GM21423 (cell line): ENCODE data around the gene CNTN4.
"Not testable (repeated sequence)": the region's sequence is repeated elsewhere in the genome, so short reads cannot be mapped to it uniquely, and the experiment has no call there.

Source experiments
- ATAC-seq: cut with Tn5 transposase; IDR thresholded peaks from one replicate; pipeline ENCODE4 v1.9.1; 2021; ENCODE audit warnings: mild to moderate bottlenecking, moderate library complexity; ENCODE audit not compliant: unreplicated experiment

Gene CNTN4

DNA sequence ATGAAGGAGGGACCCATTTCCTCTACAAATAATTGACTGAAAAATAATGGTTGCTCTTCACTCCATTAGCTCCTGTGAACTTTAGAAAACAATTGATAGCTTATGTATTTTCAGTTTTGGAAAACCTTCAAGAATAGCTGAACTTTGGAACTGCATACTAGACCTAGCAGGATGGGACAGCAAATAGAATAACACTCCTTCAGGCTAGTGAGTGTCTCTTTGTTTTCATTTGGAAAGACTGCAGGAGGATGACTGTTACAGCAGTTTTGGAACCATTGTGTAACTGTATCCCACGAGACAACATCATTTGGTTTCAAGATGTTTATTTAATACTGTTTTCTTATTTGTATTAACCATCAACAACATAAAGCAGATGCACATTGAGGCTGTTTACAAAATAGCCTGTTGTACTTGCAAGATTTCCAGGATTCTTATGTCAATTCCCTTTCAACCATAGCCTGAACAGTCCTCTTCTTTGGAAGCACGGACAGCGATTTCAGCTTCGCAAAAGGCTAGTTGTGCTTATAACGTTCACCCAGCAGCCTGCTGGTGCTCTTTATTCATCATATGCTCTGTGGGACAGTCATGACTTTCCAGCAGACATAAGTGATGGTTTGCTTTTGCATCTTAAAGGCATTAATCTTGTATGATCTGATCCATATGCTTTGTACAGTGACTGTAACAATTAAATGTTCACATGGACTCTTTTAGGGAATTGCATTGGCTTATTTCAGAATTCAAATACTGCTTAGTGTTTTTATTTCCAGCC is 676.0 kb downstream of the CNTN4 start:
- ATAC-seq: no peak

DNA sequence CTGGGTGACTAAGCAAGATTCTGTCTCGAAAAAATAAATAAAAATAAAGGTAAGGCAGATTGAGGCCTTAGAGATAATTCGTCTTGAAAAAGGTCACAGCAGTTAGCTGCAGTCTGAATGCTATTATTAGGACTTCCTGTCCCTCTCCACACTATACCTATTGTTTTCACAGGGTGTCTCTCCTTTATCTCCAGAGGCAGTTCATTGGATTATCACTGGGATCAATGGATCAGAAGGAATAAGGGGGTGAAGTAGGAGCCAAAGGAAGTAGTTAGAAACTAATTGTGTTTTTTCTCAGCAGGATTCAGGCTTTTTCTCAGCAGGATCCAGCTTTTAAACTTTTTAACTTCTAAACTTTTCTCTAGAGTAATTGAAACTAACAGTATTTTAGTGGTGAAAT is 684.6 kb downstream of the CNTN4 start:
- no peak for ATAC-seq

DNA sequence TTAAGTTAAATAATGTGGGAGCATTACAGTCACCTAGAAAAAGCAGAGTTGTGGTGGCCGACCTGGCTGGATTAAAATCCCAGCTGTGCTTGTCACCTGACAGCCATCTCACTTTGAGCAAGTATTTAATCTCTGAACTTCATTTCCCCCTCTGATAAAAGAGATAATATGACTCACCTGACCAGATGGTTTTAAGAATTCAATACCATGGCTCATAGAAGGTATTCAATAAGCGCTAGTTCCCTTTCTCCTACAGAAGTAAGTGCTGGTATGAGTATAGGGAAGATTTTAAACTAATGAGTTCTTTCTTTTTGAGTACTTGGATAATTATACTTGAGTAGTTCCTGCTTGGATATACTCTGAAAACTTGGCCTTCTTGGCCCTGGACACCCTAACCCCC is 686.0 kb downstream of the CNTN4 start:
- ATAC-seq: no peak

DNA sequence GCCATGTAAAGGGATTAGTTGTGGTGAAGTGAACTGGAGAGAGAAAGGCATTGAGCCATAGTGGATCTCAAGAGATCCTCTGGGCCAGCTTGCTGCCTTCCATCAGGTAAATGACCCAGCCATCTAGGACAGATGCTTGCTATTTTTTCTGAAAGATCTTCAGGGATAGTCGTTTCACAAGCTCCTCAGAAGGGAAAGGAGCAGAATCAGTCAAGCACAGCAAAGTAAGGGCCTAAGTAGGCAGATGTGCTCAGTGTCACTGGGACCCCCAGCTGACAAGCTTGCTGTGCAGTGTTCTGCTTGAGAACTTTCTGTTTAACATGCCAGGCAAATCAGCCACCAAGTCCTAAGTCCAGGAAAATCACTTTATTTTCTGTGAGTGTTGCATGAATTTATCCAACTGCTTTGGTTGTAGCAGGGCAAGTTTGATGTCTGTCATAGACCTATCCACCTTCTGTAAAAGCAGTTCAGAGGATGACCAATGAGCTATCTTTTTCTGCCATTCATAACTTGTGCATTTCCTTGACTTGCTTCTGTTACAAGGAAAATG is 691.7 kb downstream of the CNTN4 start:
- ATAC-seq: no peak

DNA sequence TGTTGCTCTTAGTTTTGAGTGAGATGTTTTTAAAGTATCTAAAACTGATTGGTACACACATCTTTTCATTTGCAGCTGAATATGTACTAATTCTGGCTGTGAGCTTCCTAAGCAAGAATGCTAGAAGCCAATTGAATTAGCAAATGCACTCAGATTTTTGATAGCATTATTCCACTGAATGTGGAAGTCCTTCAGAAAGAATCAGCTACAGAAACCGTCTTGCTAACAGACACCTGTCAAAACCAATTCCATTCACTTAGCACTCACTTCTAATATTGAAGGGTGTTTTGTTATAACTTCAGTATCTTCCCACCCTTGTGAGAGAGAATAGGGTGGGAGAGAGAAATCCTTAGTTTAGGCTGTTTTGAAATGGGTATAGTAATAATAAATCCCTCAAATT is 693.8 kb downstream of the CNTN4 start:
- no peak for ATAC-seq

DNA sequence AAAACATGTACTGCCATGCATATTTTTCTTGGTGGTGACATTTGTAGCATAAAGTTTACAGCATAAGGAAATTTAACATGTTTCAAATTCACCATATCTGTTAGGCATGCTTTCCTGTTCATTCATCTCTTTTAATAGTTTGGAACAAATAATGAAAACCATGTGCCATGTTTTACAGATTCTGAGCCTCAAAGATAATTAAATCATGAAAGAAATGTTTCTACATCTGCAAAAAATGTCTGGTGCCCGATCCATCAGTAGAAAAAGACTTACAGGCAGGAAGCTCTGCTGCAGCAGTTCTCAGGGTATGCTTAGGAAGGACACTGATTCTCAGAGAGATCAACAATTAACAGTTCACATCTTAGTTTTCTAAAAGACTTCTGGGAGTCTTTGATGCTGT is 695.3 kb downstream of the CNTN4 start:
- no peak for ATAC-seq

DNA sequence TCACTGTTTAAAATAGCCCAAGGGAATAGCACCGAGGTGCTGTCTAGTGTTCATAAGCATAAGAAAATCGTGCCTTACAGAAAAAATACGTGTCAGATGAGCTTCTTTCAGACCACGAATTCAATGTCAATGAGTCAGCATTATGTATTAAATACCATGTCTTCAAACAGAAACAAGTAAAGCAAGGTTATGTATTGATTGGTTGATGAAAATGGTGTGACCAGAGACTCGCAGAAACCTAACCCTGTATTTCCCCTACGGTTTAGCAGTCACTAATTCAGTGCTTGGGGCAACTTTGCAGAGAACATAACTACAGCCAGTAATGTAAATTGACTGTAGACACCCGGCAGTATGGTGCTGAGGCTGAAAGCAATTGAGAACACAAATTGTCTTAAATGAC is 703.8 kb downstream of the CNTN4 start:
- ATAC-seq: no peak

DNA sequence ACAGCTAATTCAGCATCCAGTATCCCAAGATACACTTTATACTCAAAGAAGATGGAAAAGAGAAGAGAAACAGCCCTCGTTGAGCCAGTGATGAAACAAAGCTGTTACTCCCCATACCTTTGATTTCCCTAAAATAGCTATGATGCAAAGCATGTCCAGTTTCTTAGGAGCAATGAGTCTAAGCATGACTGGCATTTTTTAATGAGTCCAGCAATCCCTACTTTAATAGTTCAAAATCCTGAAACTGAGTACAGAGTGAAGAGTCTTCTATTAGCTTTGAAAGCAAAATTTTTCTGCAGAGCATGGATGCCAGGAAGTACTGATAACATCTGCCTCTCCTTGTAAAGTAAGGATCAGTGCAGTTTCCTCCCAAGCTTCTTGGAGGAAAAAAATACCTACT is 708.8 kb downstream of the CNTN4 start:
- ATAC-seq: no peak

DNA sequence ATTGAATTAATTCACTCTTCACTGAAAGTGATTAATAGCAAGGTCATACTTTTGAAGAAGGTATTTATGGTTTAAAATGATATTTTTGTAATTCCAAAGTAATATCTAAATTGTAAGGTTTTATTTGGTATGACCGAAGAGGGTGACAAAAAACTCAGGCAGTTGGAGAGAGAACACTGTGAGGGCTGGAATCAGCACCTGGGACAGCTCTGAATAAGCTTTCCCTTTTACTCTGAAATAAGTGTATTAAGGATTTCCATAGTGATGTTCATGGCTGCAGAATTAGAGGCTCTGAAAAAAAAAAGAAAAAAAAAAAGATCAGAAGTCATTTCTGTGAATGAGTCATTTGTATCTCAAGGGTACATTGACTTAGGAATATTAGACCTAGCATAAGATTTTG is 712.1 kb downstream of the CNTN4 start:
- ATAC-seq: no peak

DNA sequence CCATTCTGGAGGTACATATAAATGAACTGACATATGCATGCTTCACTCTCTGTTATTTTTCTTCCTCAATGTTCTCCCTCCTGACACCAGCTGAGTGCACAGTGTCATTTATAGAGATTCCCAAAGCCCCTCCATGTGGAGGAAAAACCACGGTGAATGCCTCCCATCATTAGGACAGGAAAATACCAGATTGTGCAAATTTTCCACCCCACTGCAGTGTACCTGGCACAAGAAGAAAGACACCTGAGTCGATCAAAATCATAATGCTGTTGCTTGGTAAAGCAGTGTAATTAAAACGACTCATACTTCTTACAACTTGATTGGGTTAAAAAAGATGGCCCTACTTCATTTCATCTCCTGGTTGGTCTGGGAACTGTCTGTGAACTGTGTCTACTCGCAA is 720.9 kb downstream of the CNTN4 start:
- ATAC-seq: no peak

DNA sequence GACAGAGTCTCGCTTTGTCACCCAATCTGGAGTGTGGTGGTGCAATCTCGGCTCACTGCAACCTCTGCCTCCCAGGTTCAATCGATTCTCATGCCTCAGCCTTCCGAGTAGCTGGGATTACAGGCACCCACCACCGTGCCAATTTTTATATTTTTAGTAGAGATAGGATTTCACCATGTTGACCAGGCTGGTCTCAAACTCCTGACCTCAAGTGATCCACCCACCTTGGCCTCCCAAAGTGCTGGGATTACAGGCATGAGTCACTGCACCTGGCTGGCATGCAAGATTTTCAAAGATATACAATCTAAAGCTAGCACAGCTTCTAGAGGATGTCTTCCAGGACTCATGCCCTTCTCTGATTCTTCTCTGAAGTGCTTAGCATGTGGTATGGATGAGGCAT is 722.3 kb downstream of the CNTN4 start:
- ATAC-seq: not testable (repeated sequence)

DNA sequence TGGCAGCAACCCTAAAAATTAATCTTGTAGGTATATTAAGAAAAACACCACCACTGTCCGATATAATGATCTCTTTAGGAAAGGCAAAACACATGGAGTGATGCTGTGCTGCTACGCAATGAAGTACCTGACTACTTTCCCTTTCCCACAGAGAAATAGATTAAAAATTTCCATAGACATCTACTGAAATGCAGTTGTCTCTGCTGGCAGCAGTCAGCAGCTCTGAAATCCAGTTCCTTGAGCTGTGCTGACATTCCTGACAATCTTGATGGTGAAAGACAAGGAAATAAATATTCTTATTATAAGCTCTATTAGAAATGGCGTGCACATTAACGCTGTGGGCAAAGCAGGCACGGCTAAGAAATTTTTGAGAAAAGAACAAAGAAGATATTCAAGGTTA is 723.9 kb downstream of the CNTN4 start:
- ATAC-seq: no peak

DNA sequence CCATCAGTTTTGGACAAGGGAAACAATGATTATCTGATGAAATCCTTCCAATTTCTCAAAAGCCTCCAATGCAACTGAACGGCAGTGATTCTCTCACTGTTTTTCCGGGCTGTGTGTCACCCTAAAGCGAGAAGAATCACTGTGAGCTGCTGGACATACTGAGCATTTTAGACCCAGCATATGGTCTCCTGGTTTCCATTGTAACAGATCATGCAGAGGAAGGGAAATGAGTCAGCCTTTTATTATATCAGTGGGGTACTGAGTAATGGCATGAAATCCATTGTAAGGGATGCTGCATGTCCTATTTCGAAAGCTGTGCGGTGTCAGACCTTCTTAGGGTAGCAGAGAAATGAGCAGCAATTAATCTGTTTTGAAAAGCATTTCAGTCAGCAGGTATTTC is 724.4 kb downstream of the CNTN4 start:
- ATAC-seq: no peak

DNA sequence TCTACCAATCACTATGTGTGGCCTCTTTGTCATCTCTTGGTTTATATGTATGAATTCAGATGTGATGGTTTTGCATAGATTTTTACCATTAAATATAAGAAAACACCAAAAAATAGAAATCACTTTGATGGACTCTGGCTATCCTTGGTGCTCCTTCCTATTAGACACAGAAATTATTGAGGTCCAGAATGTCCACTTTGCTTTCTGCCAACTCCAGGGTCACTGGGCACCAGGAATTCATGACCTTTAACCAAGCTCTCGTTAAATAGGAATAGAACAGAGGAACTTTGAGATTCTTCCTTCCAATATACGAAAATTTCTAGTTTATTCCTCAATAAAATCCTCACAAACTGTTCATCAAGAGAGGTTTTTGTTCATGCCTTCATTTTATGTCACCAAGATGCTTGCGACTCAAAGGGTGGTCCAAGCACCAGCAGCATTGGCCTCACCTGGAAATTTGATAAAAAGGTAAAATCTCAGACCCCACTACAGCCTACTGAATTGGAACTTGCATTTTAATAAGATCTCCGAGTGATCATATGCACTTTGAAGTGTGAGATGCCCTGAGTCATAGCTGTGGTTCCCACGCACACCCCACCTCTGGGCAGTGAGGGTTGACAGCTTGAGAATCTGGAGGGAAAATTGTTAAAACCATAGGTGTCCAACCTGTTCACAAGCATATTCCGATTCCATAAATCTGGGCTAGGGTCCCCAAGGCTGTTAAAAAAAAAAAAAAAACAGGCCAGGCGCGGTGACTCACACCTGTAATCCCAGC is 725.0 kb downstream of the CNTN4 start:
- no peak for ATAC-seq

DNA sequence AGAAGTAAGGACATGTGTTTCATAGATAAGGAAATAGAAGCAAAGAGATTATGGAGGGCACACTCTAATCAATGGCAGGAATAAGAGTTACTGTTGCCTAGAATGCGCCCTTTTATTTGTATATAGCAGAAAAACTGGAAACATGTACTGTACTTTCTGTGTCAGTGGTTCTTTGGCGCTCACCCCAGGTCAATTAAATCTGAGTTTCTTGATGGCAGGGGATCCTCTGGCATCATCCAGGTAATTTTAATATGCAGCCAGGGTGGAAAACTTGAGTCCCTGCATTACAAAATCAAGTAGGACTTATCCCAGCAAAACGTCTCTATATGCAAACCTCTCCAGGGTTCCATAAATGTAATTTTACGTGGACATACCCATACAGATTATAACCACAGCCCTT is 727.4 kb downstream of the CNTN4 start:
- ATAC-seq: no peak

DNA sequence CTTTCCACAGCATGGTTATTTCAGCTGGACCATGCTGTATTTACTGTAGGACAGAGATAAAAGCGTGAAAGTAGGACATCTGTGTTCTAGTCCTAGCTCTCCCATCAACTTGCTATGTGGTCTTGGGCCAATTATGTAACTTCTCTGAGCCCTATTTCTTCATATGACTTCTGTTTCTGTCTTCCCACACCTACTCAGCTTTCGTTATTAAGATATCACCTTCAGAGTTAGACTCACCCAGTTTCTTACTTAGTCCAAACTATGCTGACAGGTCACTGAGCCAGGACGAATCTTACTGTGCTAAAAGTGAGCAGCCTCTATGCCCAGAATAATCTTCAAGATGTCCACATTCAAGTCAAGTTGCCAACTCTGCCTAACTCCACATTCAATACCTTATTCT is 727.8 kb downstream of the CNTN4 start:
- ATAC-seq: no peak

DNA sequence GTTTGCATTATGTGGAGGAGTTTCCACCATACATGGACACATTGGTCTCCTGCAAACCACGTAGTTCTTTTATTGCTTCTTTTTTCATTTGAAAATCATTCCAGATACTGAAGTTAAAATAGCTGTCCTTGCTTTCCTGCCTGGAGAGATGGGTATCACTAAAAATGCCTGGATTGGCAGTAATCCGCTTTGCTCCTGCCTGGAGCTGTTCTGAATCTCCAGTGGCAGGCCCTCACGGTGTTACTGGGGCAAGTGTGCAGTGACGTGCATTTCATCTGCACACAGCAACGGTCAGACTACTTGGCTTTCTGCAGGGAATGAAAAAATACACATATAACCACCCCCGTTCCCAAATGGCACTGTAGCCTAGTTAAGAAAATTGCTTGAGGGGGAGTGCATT is 738.6 kb downstream of the CNTN4 start:
- ATAC-seq: no peak

DNA sequence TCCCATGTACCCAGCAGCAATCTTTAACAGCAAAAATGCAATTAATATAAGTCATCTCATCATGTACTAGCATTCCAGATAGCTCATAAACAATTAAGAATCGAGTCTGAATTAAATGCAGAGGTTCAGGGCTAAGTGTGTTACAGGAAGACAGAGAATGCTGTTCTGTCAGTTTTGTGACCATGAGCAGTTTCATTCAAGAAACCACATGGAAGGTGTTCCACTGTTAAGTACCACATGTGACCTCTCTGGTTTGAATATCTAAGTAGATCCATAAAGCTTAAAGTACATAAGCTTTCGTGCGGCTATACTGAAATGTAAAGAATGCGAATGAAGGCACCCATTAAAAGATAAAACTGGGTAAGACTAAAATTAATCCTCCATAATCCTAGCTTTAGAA is 739.2 kb downstream of the CNTN4 start:
- ATAC-seq: no peak

DNA sequence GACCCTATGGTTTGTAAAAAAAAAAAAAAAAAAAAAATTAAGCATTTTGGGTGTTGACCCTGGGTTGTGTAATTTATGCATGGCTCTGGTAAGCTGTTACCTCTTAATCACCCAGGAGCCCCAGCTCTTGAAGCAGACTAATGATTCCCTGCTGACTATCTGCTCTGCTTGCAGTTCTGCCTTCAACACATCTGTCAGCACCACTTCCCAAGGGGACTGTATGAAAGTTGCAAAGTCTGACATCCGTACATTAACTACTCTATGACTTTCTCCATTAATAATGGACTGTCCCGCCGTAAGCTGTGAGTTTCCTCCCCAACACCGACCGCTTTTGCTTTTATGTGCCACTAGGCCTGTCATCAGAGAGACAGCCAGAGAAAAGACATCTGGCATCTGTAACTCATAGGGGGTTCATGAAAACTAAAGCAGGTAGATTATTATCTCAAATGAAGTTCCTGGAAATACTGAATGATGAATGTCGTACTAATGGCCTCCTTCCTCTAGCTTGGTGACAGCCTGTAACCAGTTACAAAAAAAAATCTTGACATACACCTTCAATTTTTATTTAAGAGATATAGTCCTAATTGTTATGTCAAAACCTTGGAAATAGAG is 740.0 kb downstream of the CNTN4 start:
- ATAC-seq: no peak

DNA sequence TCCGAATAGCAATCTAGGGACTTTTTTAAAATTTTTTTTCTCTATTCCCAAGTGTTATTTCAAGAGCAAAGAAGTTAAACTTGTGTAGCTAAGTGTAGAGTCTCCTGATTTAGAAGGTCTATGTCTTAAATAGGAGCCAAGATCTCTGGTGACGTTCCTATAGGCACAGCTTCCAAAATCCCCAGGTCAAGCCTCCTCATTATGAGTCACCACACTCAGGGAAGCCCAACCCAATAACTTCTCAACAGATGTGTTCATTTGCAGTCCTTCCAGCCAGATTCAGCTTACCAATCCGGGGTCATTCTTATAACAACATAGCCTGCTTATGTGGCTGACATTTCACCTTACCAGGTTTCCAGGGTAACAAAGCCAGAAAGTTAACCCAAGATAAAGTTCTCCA is 741.2 kb downstream of the CNTN4 start:
- no peak for ATAC-seq

DNA sequence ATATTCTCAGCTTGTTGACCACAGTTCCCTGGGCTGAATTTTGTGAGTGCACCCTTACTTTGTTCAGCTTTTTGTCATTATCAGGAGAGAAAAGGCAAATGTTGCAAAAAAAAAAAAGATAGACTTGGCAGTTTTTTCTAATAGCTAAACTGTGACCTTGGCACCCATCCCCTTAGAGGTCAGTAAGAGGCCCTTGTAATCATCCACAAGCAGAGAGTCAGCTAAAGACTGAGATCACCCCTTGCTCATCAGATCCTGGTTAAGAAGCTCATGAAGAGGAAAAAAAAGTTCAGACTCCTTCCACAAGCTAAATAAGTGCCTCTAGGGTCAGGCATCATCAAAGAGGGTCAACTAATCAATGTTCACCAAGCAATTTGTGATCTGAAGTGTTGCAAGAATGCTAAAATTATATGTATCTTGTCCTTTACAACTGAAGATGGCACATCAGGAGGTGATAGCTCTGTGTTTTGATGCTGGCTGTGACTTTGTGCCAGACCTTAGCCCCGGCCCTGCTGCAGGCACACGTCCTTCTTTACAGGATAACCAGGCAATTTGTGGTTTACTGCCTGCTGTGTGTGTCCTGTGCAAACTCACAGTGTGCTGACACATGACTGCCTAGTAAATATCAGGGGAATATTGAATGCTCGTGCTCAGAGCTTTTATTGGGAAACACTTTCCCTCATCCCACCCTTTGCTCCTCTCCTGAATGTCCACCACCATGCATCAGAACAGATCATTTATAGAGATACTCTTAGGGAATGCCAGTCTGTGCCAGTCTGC is 748.6 kb downstream of the CNTN4 start:
- no peak for ATAC-seq
